H1 (cell line): ENCODE measurements around the gene LDLRAD4. TPM values are rescaled to one million over a fixed set of nuclear protein-coding genes. Genes with fewer than 3 reads are reported as not detected.

Source experiments
- CTCF ChIA-PET: fragments of 300-600 bp; sonication (Branson Sonifier 250); formaldehyde crosslinking; loops from one replicate; lab custom pipeline; 2021; ENCODE audit not compliant: partially characterized antibody; lab: Charles Lee
- POLR2A ChIA-PET: fragments of 300-600 bp; sonication (Branson Sonifier 250); formaldehyde crosslinking; loops from one replicate; lab custom pipeline; 2021; ENCODE audit warnings: inconsistent platforms; ENCODE audit not compliant: partially characterized antibody; lab: Charles Lee
- DNase-seq, 2 experiments: peaks; one replicate each; pipeline versions ENCODE4 v3.0.0 to v3.0.0-alpha.2; 2010 to 2022; ENCODE audit warnings: low spot score in 2 of 2, low read depth in 1 of 2, mixed read lengths in 1 of 2
- FAIRE-seq: peaks from 2 replicates; lab custom pipeline; 2011; peaks lifted over from hg19 to GRCh38; lab: Jason Lieb, UNC
- H2AFZ ChIP-seq: 2 replicates; pipeline ENCODE4 v1.8.1; 2012; ENCODE audit warnings: low read length, inconsistent platforms
- H2AK5ac ChIP-seq: 2 replicates; pipeline ENCODE4 v1.6.1; 2013; ENCODE audit warnings: low read depth, low read length
- H2BK120ac ChIP-seq: replicated peaks from 2 replicates; pipeline ENCODE3; 2013; ENCODE audit warnings: low read depth, low read length, inconsistent platforms
- H2BK12ac ChIP-seq: 2 replicates; pipeline ENCODE4 v1.6.1; 2013; ENCODE audit warnings: low read depth, low read length
- H2BK15ac ChIP-seq: 2 replicates; pipeline ENCODE4 v1.6.1; 2013; ENCODE audit warnings: low read length
- H2BK20ac ChIP-seq: 2 replicates; pipeline ENCODE4 v1.6.1; 2013; ENCODE audit warnings: low read length
- H2BK5ac ChIP-seq: 2 replicates; pipeline ENCODE4 v1.6.1; 2013; ENCODE audit warnings: low read depth, low read length
- H3K14ac ChIP-seq: 2 replicates; pipeline ENCODE4 v1.6.1; 2013; ENCODE audit warnings: inconsistent platforms; ENCODE audit not compliant: insufficient read length
- H3K18ac ChIP-seq: 2 replicates; pipeline ENCODE4 v1.6.1; 2013; ENCODE audit warnings: low read length; ENCODE audit errors: extremely low read depth
- H3K23ac ChIP-seq: 2 replicates; pipeline ENCODE4 v1.6.1; 2013; ENCODE audit warnings: inconsistent platforms; ENCODE audit not compliant: insufficient read length
- H3K23me2 ChIP-seq: 2 replicates; pipeline ENCODE4 v1.6.1; 2013; ENCODE audit warnings: low read depth, low read length
- H3K27ac ChIP-seq: 2 replicates; pipeline ENCODE4 v1.6.1; 2011; ENCODE audit warnings: low read depth, low read length, inconsistent platforms
- H3K27me3 ChIP-seq, 4 experiments: replicated peaks in 1 of 4; 1 replicate in 1 of 4; 2 replicates in 3 of 4; pipeline versions ENCODE4 v1.6.1 to v1.8.1; 2011 to 2013; ENCODE audit warnings: low read length in 3 of 4, mild to moderate bottlenecking in 3 of 4, inconsistent platforms in 2 of 4, mixed read lengths in 2 of 4, moderate library complexity in 1 of 4; ENCODE audit not compliant: control insufficient read depth in 3 of 4, insufficient read depth in 3 of 4; ENCODE audit errors: extremely low read depth in 1 of 4
- H3K36me3 ChIP-seq, 4 experiments: 2 replicates each; pipeline versions ENCODE4 v1.6.1 to v1.8.1; 2011 to 2013; ENCODE audit warnings: mild to moderate bottlenecking in 4 of 4, low read length in 3 of 4, moderate library complexity in 2 of 4, control low read depth in 1 of 4, inconsistent platforms in 1 of 4; ENCODE audit not compliant: insufficient read depth in 4 of 4, control insufficient read depth in 2 of 4
- H3K4ac ChIP-seq: replicated peaks from 2 replicates; pipeline ENCODE3; 2013; ENCODE audit warnings: low read length, low read depth, mixed read lengths, inconsistent platforms; ENCODE audit not compliant: insufficient read length
- H3K4me1 ChIP-seq, 4 experiments: replicated peaks in 1 of 4; 1 replicate in 1 of 4; 2 replicates in 3 of 4; pipeline versions ENCODE4 v1.6.1 to v1.8.1; 2011 to 2013; ENCODE audit warnings: low read length in 3 of 4, inconsistent platforms in 2 of 4, mixed read lengths in 1 of 4; ENCODE audit not compliant: insufficient read depth in 4 of 4, control insufficient read depth in 3 of 4
- H3K4me2 ChIP-seq, 2 experiments: 2 replicates each; pipeline versions ENCODE4 v1.6.1 to v1.8.1; 2011 to 2013; ENCODE audit warnings: low read depth in 2 of 2, low read length in 2 of 2, control low read depth in 1 of 2, inconsistent platforms in 1 of 2, mild to moderate bottlenecking in 1 of 2; ENCODE audit not compliant: insufficient read depth in 1 of 2
- H3K4me3 ChIP-seq, 4 experiments: fragments of 200-600, 300-600 bp in 1 of 4; sonication (generic), shearing (Covaris generic), sonication (Bioruptor Twin) in 1 of 4; 2 replicates each; pipeline versions ENCODE4 v1.5.1 to v1.8.1; 2011 to 2016; ENCODE audit warnings: low read length in 4 of 4, low read depth in 3 of 4, control low read depth in 2 of 4, inconsistent platforms in 2 of 4, mild to moderate bottlenecking in 2 of 4, mixed read lengths in 1 of 4, moderate library complexity in 1 of 4; ENCODE audit not compliant: insufficient read depth in 2 of 4; ENCODE audit errors: extremely low read depth in 1 of 4
- H3K56ac ChIP-seq: replicated peaks from 2 replicates; pipeline ENCODE3; 2013; ENCODE audit warnings: low read depth, mild to moderate bottlenecking, mixed read lengths, low read length, inconsistent platforms; ENCODE audit not compliant: insufficient read length
- H3K79me1 ChIP-seq: 2 replicates; pipeline ENCODE4 v1.6.1; 2013; ENCODE audit warnings: low read depth, low read length, control low read depth
- H3K79me2 ChIP-seq, 2 experiments: 2 replicates each; pipeline versions ENCODE4 v1.6.1 to v1.8.1; 2012 to 2013; ENCODE audit warnings: low read length in 2 of 2, mild to moderate bottlenecking in 2 of 2, inconsistent platforms in 1 of 2; ENCODE audit not compliant: insufficient read depth in 2 of 2, control insufficient read depth in 1 of 2
- H3K9ac ChIP-seq, 4 experiments: replicated peaks in 1 of 4; 1 replicate in 1 of 4; 2 replicates in 3 of 4; pipeline versions ENCODE4 v1.6.1 to v1.8.1; 2011 to 2013; ENCODE audit warnings: low read depth in 3 of 4, low read length in 3 of 4, control low read depth in 2 of 4, mild to moderate bottlenecking in 2 of 4, moderate library complexity in 2 of 4, inconsistent platforms in 1 of 4; ENCODE audit errors: extremely low read depth in 1 of 4
- H3K9me3 ChIP-seq, 2 experiments: 2 replicates each; pipeline versions ENCODE4 v1.6.1 to v1.8.1; 2012 to 2013; ENCODE audit warnings: mild to moderate bottlenecking in 2 of 2, moderate library complexity in 2 of 2, control low read depth in 1 of 2, inconsistent platforms in 1 of 2, low read depth in 1 of 2, low read length in 1 of 2, mixed read lengths in 1 of 2; ENCODE audit not compliant: insufficient read depth in 2 of 2
- H4K20me1 ChIP-seq, 2 experiments: replicated peaks in 1 of 2; 2 replicates each; pipeline versions ENCODE3 to v1.8.1; 2011 to 2013; ENCODE audit warnings: inconsistent platforms in 2 of 2, low read length in 2 of 2, mild to moderate bottlenecking in 1 of 2; ENCODE audit not compliant: insufficient read depth in 2 of 2, control insufficient read depth in 1 of 2
- H4K5ac ChIP-seq: 2 replicates; pipeline ENCODE4 v1.6.1; 2013; ENCODE audit warnings: low read length, low read depth, mixed read lengths, inconsistent platforms; ENCODE audit not compliant: insufficient read length
- H4K8ac ChIP-seq: 2 replicates; pipeline ENCODE4 v1.8.0; 2013; ENCODE audit warnings: mild to moderate bottlenecking, moderate library complexity, low read length, inconsistent platforms; ENCODE audit not compliant: insufficient read depth; ENCODE audit errors: extremely low read depth
- H4K91ac ChIP-seq: replicated peaks from 2 replicates; pipeline ENCODE3; 2013; ENCODE audit warnings: low read length, mixed read lengths, inconsistent platforms; ENCODE audit not compliant: insufficient read length
- ASH2L ChIP-seq: fragments of 200-600, 300-600 bp; sonication (generic); IDR thresholded peaks from one replicate; pipeline ENCODE4 v1.7.1; 2017; ENCODE audit warnings: low read length
- BACH1 ChIP-seq: IDR thresholded peaks from 2 replicates; pipeline ENCODE4 v1.6.1; 2012; ENCODE audit warnings: low read length, improper control_type of control experiment
- BCL11A ChIP-seq, 2 experiments: IDR thresholded peaks; one replicate each; pipeline ENCODE4 v1.6.1; 2011; ENCODE audit warnings: low read depth in 2 of 2, low read length in 2 of 2, mild to moderate bottlenecking in 2 of 2
- BRCA1 ChIP-seq: IDR thresholded peaks from 2 replicates; pipeline ENCODE4 v1.6.1; 2012; ENCODE audit warnings: low read depth, low read length, improper control_type of control experiment
- CHD1 ChIP-seq: IDR thresholded peaks from 2 replicates; pipeline ENCODE4 v1.6.1; 2012; ENCODE audit warnings: low read depth, low read length, improper control_type of control experiment
- CREB1 ChIP-seq: IDR thresholded peaks from 2 replicates; pipeline ENCODE4 v1.6.1; 2012; ENCODE audit warnings: inconsistent platforms
- JUN ChIP-seq: IDR thresholded peaks from 2 replicates; pipeline ENCODE4 v1.6.1; 2011; ENCODE audit warnings: low read depth, mild to moderate bottlenecking, improper control_type of control experiment, low read length
- KDM4A ChIP-seq: IDR thresholded peaks from one replicate; pipeline ENCODE4 v1.7.1; 2012; ENCODE audit warnings: low read depth, mild to moderate bottlenecking, moderate library complexity, low read length, inconsistent platforms; ENCODE audit not compliant: severe bottlenecking
- NANOG ChIP-seq: IDR thresholded peaks from 2 replicates; pipeline ENCODE4 v1.6.1; 2011; ENCODE audit warnings: low read length, low read depth, mild to moderate bottlenecking, inconsistent platforms; ENCODE audit not compliant: insufficient read depth, poor library complexity, severe bottlenecking
- RBBP5 ChIP-seq: IDR thresholded peaks from 2 replicates; pipeline ENCODE4 v1.7.1; 2012; ENCODE audit warnings: low read depth, mild to moderate bottlenecking, inconsistent platforms, low read length, moderate library complexity, borderline replicate concordance
- SP4 ChIP-seq: IDR thresholded peaks from 2 replicates; pipeline ENCODE4 v1.6.1; 2012; ENCODE audit warnings: low read length, inconsistent platforms
- TAF1 ChIP-seq: IDR thresholded peaks from 2 replicates; pipeline ENCODE4 v1.6.1; 2011; ENCODE audit warnings: mild to moderate bottlenecking, low read depth, low read length
- WGBS, 2 experiments: shearing (Covaris generic) in 1 of 2; methylation state at CpG; one replicate each; pipeline versions ENCODE4 v1.1.6 to v1.1.7; 2013 to 2015; ENCODE audit warnings: low lambda C conversion rate in 2 of 2, mixed read lengths in 2 of 2, inconsistent platforms in 1 of 2, low coverage in 1 of 2, missing lambda C conversion rate in 1 of 2; ENCODE audit not compliant: insufficient replicate concordance in 2 of 2, insufficient coverage in 1 of 2, insufficient read length in 1 of 2; ENCODE audit errors: extremely low coverage in 1 of 2, missing lambda C conversion rate in 1 of 2; 5-methylcytosine and 5-hydroxymethylcytosine counted together
- polyA plus RNA-seq, 7 experiments: library from polyadenylated mRNA; depleted of rRNA in 3 of 7; stranded (reverse) in 5 of 7; unstranded in 2 of 7; fragments of >200 nt in 5 of 7; fragments of 200-250 nt in 2 of 7; gene quantifications; 1 replicate in 5 of 7; 2 replicates in 1 of 7; 4 replicates in 1 of 7; pipeline versions ENCODE4 v1.2.1 to v1.2.3, GENCODE V29; 2011 to 2013; ENCODE audit warnings: missing spikeins in 2 of 7, mixed read lengths in 2 of 7
- total RNA-seq: library from RNA; stranded (reverse); fragmentation: NEBNext Ultra II Directional; extraction: Animal tissue kit (Norgen Biotek cat#: 25700); gene quantifications from 2 replicates; pipeline ENCODE4 v1.2.1, GENCODE V29; 2021
- TF ChIP-seq, protein P1 (sequence below): IDR thresholded peaks from 2 replicates; pipeline ENCODE4 v1.6.1; 2011; ENCODE audit warnings: low read depth, mild to moderate bottlenecking, low read length; ENCODE audit not compliant: insufficient read depth
- TF ChIP-seq, protein P2 (sequence below): IDR thresholded peaks from 2 replicates; pipeline ENCODE4 v1.6.1; 2011; ENCODE audit warnings: low read length, improper control_type of control experiment

LDLRAD4 gene
- total and polyA plus RNA-seq, 2 of the 8 experiments (the other 6 are each of a cell fraction or from before 2014, with no cell fraction given) = 0.77 to 1.4 TPM

GRCh38 chr18:13339653-13340052 lies 121.1 kb downstream of the LDLRAD4 start:
- ChIA-PET CTCF (no interaction called here), POLR2A (no interaction called here)
- Histone ChIP-seq H3K4me3 (no peak overlapping the region), H3K23me2 (no peaks in the 10 kb centered on the region), H4K8ac (no peak overlapping the region), H3K4me2 (no peak overlapping the region), H3K27ac (no peak overlapping the region), H3K27me3 (peaks cover 0 to 1% (median 0%) of the 10 kb centered on the region in 4 experiments; a peak in 1 of 7 replicates), H3K79me2 (no peaks in the 10 kb centered on the region), H4K20me1 (no peaks in the 10 kb centered on the region), H3K18ac (no peak overlapping the region), H2AFZ (no peak overlapping the region), H3K79me1 (no peaks in the 10 kb centered on the region), H2BK15ac (no peak overlapping the region), H4K5ac (no peak overlapping the region), H3K4me1 (no peaks in the 10 kb centered on the region), H2BK120ac (no peak overlapping the region), H3K56ac (no peak overlapping the region), H2BK12ac (no peak overlapping the region), H3K9ac (no peak overlapping the region), H3K14ac (no peak overlapping the region), H3K9me3 (no peaks in the 10 kb centered on the region), H2AK5ac (no peak overlapping the region), H3K4ac (no peak overlapping the region), H3K36me3 (no peaks in the 10 kb centered on the region), H3K23ac (no peak overlapping the region), H4K91ac (no peak overlapping the region), H2BK5ac (no peak overlapping the region), H2BK20ac (no peak overlapping the region)
- WGBS, 2 experiments = 94% methylated on average over 1 of the region's 1 CpG; no CpG with 5 or more reads in 1 of the 2 experiments
- FAIRE-seq (no peak), DNase-seq (no peak)
- TF ChIP-seq KDM4A = no peak
- TF ChIP-seq BCL11A (IDR thresholded peaks at IDR 0.05; ENCODE audit: low read depth in 2 of 2, low read length in 2 of 2) = no peak
- TF ChIP-seq CHD1 = no peak
- TF ChIP-seq TAF1 = no peak
- no peak for TF ChIP-seq NANOG
- no peak for TF ChIP-seq JUN
- no peak for TF ChIP-seq ASH2L
- TF ChIP-seq BRCA1 = no peak
- no peak for TF ChIP-seq CREB1
- TF ChIP-seq, protein P1, sequence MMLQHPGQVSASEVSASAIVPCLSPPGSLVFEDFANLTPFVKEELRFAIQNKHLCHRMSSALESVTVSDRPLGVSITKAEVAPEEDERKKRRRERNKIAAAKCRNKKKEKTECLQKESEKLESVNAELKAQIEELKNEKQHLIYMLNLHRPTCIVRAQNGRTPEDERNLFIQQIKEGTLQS = no peak
- no peak for TF ChIP-seq SP4
- TF ChIP-seq, protein P2, sequence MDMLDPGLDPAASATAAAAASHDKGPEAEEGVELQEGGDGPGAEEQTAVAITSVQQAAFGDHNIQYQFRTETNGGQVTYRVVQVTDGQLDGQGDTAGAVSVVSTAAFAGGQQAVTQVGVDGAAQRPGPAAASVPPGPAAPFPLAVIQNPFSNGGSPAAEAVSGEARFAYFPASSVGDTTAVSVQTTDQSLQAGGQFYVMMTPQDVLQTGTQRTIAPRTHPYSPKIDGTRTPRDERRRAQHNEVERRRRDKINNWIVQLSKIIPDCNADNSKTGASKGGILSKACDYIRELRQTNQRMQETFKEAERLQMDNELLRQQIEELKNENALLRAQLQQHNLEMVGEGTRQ = no peak
- TF ChIP-seq BACH1 = no peak
- no peak for TF ChIP-seq RBBP5
